NT2/D1 (cell line): ENCODE results near the gene HOXA2.

ENCODE experiments used
- SUZ12 ChIP-seq: IDR thresholded peaks from 2 replicates; pipeline ENCODE4 v1.6.1; 2011; ENCODE audit not compliant: insufficient read length, insufficient read depth; ENCODE audit errors: extremely low read depth
- YY1 ChIP-seq: IDR thresholded peaks from 2 replicates; pipeline ENCODE4 v1.6.1; 2011; ENCODE audit not compliant: insufficient read length, insufficient read depth
- ZNF274 ChIP-seq: IDR thresholded peaks from 2 replicates; pipeline ENCODE4 v1.6.1; 2011; ENCODE audit warnings: mild to moderate bottlenecking, low read depth, low read length

DNA sequence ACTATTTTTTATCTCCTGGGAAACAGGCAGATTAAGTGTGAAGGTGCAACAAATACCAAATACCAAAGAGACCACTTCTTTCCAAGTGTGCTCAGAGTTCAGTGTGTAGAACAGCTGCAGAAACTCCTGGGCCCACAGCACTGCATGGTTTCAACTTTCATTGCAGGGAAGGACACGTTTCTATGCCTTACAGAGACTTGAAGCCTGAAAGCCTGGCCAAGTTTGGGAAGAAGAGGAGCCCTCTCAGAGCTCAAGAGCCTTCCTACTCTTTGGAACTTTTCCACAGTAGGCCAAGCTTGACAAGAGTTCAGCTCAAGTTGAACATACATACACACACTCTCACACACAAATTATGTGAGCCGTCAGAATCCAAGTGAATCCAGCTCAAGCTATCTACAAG, 25.6 kb upstream of the HOXA2 start:
- no peak for TF ChIP-seq YY1
- peak; percentile 42 for TF ChIP-seq SUZ12
- TF ChIP-seq ZNF274: no peak
